AG04449 (cell line): Measurements from ENCODE around the gene TMEM63A.

Experiments
- CTCF ChIA-PET: fragments of 350-600 bp; formaldehyde crosslinking; extraction: SDS; loops from one replicate; lab custom pipeline; 2021; ENCODE audit warnings: antibody characterized with exemption; lab: Yijun Ruan, JAX
- POLR2A ChIA-PET: fragments of 400-600, 350-600 bp; formaldehyde crosslinking; extraction: SDS; loops from one replicate; lab custom pipeline; 2020; ENCODE audit warnings: antibody characterized with exemption, inconsistent platforms; lab: Yijun Ruan, JAX
- DNase-seq: peaks from one replicate; pipeline ENCODE4 v3.0.0-alpha.2; 2010; ENCODE audit warnings: low read depth, low spot score
- H3K4me3 ChIP-seq: 2 replicates; pipeline ENCODE4 v1.5.1; 2011; ENCODE audit warnings: low read depth, mild to moderate bottlenecking, control low read depth, low read length
- TF ChIP-seq, protein P1 (sequence below): IDR thresholded peaks from one replicate; pipeline ENCODE4 v1.5.1; 2011; ENCODE audit warnings: mild to moderate bottlenecking, moderate library complexity, low read length, control low read depth, inconsistent platforms; ENCODE audit not compliant: insufficient read depth; ENCODE audit errors: missing control alignments

The TMEM63A gene

DNA sequence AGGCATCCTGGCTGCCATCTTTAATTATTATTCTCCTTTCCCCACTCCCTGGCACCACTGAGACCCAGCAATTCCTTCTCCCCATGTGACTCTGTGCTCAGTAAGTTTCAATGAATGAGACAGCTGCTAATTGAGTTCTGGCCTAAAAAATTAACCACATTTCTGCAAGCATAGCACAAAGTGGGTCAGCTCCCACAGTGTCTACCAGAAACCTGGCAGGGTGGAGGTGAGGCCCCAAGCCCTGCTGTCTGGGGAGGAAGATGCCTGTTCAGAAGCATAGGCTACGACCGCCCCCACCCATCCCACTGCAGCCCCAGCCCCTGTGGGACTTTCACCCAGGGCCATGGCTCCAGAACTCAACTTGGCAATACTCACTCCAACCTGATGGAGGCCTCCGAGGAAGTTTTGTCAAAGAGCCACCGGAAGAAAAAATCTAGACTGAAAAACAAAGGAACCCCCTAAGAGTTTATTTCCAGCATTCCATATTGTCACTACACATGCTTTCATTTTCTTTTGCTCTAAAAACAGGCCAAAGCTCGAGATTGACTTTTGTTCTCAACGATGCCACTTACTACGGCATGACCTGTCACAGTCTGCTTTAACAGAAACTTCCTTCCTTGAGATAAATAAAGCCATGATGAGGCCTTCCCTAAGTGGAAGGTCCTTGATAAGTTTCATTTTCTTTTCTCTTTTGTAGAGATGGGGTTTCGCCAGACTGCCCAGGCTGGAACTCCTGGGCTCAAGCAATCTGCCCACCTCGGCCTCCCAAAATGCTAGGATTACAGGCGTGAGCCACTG lies 26.5 kb downstream of the TMEM63A start:
- TF ChIP-seq, protein P1, sequence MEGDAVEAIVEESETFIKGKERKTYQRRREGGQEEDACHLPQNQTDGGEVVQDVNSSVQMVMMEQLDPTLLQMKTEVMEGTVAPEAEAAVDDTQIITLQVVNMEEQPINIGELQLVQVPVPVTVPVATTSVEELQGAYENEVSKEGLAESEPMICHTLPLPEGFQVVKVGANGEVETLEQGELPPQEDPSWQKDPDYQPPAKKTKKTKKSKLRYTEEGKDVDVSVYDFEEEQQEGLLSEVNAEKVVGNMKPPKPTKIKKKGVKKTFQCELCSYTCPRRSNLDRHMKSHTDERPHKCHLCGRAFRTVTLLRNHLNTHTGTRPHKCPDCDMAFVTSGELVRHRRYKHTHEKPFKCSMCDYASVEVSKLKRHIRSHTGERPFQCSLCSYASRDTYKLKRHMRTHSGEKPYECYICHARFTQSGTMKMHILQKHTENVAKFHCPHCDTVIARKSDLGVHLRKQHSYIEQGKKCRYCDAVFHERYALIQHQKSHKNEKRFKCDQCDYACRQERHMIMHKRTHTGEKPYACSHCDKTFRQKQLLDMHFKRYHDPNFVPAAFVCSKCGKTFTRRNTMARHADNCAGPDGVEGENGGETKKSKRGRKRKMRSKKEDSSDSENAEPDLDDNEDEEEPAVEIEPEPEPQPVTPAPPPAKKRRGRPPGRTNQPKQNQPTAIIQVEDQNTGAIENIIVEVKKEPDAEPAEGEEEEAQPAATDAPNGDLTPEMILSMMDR: no peak
- DNase-seq: no peak
- no peak overlapping the region for H3K4me3 ChIP-seq
- ChIA-PET POLR2A (no interaction called here), CTCF (interaction anchor here (0.9 to 2.4 kb wide), 8 partner anchors 9 to 382 kb away, joined by 3 to 8 read pairs (median 6); no protein-coding TSS in a partner anchor)

DNA sequence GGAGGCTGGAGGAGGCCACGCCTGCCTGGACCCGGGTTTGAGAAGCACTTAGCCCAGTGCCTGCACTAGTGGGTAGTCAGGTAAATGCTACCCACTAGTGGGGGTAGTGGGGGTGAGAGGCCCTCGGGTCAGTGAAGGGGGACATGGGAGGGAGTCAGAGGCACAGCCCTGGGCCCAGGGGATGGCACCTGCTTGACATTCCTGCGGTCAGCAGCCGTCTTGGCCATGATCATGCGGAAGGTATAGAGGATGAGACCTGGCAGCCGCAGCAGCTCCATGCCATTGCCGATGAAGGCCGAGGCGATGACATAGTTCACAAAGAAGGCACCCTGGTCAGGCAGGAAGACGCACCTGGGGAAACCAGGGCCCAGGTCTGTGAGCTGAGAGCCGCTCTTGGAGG lies 28.7 kb downstream of the TMEM63A start:
- POLR2A ChIA-PET: no interaction called here

DNA sequence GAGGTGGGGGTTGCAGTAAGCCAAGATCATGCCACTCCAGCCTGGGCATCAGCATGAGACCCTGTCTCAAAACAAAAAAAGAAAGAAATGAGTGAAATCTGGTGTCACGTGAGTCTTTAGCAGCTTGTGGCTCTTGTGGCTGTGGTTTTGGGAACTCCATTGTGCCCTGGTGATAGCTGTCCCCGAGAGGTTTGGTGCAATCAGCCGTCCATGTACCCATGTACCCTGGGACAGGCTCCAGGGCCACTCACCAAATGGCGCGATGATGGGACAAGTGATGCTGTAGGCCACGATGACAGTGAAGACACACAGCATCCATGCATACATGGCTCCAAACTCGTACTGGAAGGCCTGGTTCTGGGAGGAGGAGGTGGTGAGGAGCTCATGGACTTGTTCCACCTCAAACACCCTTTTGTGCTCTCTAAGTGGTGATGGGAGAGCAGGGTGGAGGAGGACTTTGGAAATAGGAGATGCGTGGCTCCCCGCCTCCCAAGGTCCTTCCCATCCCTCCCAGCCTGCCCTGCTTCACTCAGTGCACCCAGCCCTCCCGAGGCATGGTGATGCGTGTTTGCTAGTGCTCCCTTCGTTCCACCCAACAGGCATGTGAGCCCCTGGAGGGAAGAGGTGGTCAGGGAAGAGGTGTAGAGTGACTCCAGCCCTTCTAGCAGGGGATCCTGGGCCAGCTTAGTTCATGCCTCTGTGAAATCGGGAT lies 29.6 kb downstream of the TMEM63A start:
- ChIA-PET POLR2A (no interaction called here), CTCF (interaction anchor here (0.9 to 2.1 kb wide), 3 partner anchors 10 to 378 kb away, joined by 4 read pairs; no protein-coding TSS in a partner anchor)
- H3K4me3 ChIP-seq: no peak overlapping the region
- TF ChIP-seq, protein P1: no peak
- no peak for DNase-seq

More for the DNA sequence above, 28.7 kb downstream of the TMEM63A start:
- H3K4me3 ChIP-seq: no peak overlapping the region
- TF ChIP-seq, protein P1: no peak
- CTCF ChIA-PET: interaction anchor here (2.1 to 2.4 kb wide), 2 partner anchors 10 to 80 kb away, joined by 4 to 8 read pairs; no protein-coding TSS in a partner anchor
- DNase-seq: no peak

DNA sequence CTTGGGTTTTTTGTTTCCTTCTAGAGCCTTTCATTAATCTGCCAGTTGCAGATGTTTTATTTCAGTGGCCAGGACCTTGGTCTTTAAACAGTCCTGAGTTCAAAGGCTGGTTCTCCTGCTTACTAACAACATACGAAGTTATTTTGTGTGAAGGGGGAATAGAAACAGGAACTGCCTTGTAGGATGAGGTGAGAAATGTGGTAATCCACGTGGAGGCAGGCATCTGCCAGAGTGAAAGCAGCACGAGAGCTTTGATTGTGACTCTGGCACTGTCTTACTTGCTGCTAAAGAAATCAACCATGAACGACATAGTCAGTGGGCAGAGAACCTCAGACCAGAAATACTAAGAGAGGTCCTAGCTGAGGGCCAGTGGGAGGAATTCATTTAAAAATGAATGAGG lies 30.4 kb downstream of the TMEM63A start:
- POLR2A ChIA-PET: no interaction called here

DNA sequence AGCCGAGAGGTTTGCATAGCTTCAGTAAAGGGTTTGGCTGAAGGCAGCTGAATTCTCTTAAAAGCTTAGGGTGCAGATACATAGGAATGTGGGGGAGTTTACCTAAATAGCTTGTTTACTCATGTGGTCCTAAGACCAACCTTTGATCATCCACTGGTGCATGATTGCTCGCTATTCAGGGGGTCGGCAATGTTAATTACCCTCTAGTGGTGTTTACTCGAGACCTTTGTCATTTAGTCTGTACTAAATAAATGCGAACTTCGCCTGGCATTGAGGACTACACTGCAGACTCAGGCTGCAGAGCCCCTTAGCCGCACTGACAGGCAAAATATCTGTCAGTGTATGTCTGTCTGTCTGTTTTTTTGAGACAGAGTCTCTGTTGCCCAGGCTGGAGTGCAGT lies 31.8 kb downstream of the TMEM63A start:
- TF ChIP-seq, protein P1: no peak
- H3K4me3 ChIP-seq: no peak overlapping the region
- POLR2A ChIA-PET: no interaction called here
- CTCF ChIA-PET: interaction anchor here (0.9 to 3.1 kb wide), 2 partner anchors 10 to 376 kb away, joined by 3 to 18 read pairs; no protein-coding TSS in a partner anchor
- DNase-seq: no peak

More for the DNA sequence above, 30.4 kb downstream of the TMEM63A start:
- DNase-seq: no peak
- TF ChIP-seq, protein P1: no peak
- no peak overlapping the region for H3K4me3 ChIP-seq
- CTCF ChIA-PET: interaction anchor here (0.9 to 1.3 kb wide), 3 partner anchors 11 to 377 kb away, joined by 3 to 4 read pairs (median 4); no protein-coding TSS in a partner anchor
